ENCODE results near the gene BCL11A. TPM values are rescaled to one million over a fixed set of nuclear protein-coding genes. Genes with fewer than 3 reads are reported as not detected.

The BCL11A gene
- total and polyA plus RNA-seq, 2 donors from 2014 or later, result 1.4 to 8.7 TPM

- no peaks in the 10 kb centered on the region for H3K27me3 ChIP-seq (ENCODE audit: control insufficient read depth, insufficient read depth, low read length)
- intact Hi-C loops (cut with DNase I), result no loop called here
- H3K4me1 ChIP-seq (ENCODE audit: control insufficient read depth in 2 of 3, insufficient read depth in 2 of 3, low read depth in 1 of 3, low read length in 3 of 3), result no peaks in the 10 kb centered on the region
- no peak for TF ChIP-seq CTCF (IDR thresholded peaks at IDR 0.05; ENCODE audit: borderline replicate concordance, extremely low read depth, insufficient read depth)
- no peaks in the 10 kb centered on the region for H3K9me3 ChIP-seq (ENCODE audit: control insufficient read depth in 2 of 3, insufficient read depth in 1 of 3, low read length in 3 of 3)
- H3K9ac ChIP-seq (ENCODE audit: low read length in 3 of 3), result no peak overlapping the region
- no peak overlapping the region for H3K4me3 ChIP-seq (ENCODE audit: low read length in 3 of 3)
- no peak overlapping the region for H3K27ac ChIP-seq (ENCODE audit: low read depth in 2 of 2, low read length in 2 of 2)
- FAIRE-seq (no peak), DNase-seq (no peak)
- H3K36me3 ChIP-seq (ENCODE audit: control insufficient read depth in 2 of 3, insufficient read depth in 3 of 3, low read length in 3 of 3), result no peaks in the 10 kb centered on the region
These were observed 33.1 kb downstream of the BCL11A start for GRCh38 chr2:60520151-60520876.

DNA sequence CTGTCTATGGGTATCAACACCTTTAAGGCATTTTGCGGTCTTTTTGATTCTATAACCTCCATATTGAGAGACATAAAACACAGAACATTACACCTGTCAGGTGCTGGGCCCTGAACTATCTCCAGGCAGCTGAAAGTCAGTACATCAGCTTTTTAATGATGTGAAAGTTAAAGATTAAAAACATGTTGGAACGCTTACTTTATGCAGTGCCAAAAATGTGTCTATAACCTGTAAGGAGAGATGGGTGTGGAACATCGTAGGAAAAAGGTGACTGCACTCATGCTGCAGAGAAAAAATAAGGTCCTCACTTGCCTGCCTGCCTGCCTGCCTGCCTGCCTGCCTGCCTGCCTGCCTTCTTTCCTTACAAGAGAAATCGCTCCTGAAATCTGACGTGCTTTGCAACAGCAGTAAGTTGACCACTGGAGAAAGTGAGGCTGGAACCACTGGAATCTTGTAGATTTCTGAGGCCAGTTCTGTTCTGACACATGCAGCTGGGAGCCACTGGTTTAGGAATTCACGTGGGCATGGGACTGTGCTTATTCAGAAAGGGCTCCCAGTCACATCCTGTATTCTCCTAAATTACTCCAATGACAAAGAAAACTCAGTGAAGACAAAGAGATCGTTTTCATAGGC, 34.1 kb downstream of the BCL11A start:
- TF ChIP-seq CTCF (IDR thresholded peaks at IDR 0.05; ENCODE audit: borderline replicate concordance, extremely low read depth, insufficient read depth), result no peak
- no peak overlapping the region for H3K27ac ChIP-seq (ENCODE audit: low read depth in 2 of 2, low read length in 2 of 2)
- H3K9ac ChIP-seq (ENCODE audit: low read length in 3 of 3), result no peak overlapping the region
- no peaks in the 10 kb centered on the region for H3K4me1 ChIP-seq (ENCODE audit: control insufficient read depth in 2 of 3, insufficient read depth in 2 of 3, low read depth in 1 of 3, low read length in 3 of 3)
- peak in 1 of 5 donors; percentile 8 for DNase-seq
- no peaks in the 10 kb centered on the region for H3K36me3 ChIP-seq (ENCODE audit: control insufficient read depth in 2 of 3, insufficient read depth in 3 of 3, low read length in 3 of 3)
- intact Hi-C loops (cut with DNase I), result no loop called here
- H3K9me3 ChIP-seq (ENCODE audit: control insufficient read depth in 2 of 3, insufficient read depth in 1 of 3, low read length in 3 of 3), result no peaks in the 10 kb centered on the region
- no peak overlapping the region for H3K4me3 ChIP-seq (ENCODE audit: low read length in 3 of 3)
- FAIRE-seq, result no peak
- H3K27me3 ChIP-seq (ENCODE audit: control insufficient read depth, insufficient read depth, low read length), result no peaks in the 10 kb centered on the region

- Histone ChIP-seq H3K36me3 (ENCODE audit: control insufficient read depth in 2 of 3, insufficient read depth in 3 of 3, low read length in 3 of 3) (no peaks in the 10 kb centered on the region), H3K9ac (ENCODE audit: low read length in 3 of 3) (no peak overlapping the region), H3K9me3 (ENCODE audit: control insufficient read depth in 2 of 3, insufficient read depth in 1 of 3, low read length in 3 of 3) (no peaks in the 10 kb centered on the region), H3K27me3 (ENCODE audit: control insufficient read depth, insufficient read depth, low read length) (no peaks in the 10 kb centered on the region), H3K4me1 (ENCODE audit: control insufficient read depth in 2 of 3, insufficient read depth in 2 of 3, low read depth in 1 of 3, low read length in 3 of 3) (no peaks in the 10 kb centered on the region), H3K4me3 (ENCODE audit: low read length in 3 of 3) (no peak overlapping the region), H3K27ac (ENCODE audit: low read depth in 2 of 2, low read length in 2 of 2) (no peak overlapping the region)
- FAIRE-seq (no peak), DNase-seq (no peak)
- TF ChIP-seq CTCF (IDR thresholded peaks at IDR 0.05; ENCODE audit: borderline replicate concordance, extremely low read depth, insufficient read depth), result no peak
- intact Hi-C loops (cut with DNase I), result no loop called here
These were observed 34.9 kb downstream of the BCL11A start for GRCh38 chr2:60518567-60518966.

Data from kidney (tissue), 14 donors.